IMR-90 (cell line): ENCODE measurements around the gene NELL1.

Experiments
- CTCF ChIP-seq: conservative IDR thresholded peaks from 2 replicates; pipeline ENCODE4 v1.5.1; 2012; ENCODE audit warnings: mild to moderate bottlenecking, low read depth, low read length, improper control_type of control experiment
- POLR2A ChIP-seq: IDR thresholded peaks from 2 replicates; pipeline ENCODE4 v1.6.1; 2012; ENCODE audit warnings: mild to moderate bottlenecking, low read depth, low read length

GRCh38 chr11:21369947-21370346 is 700.6 kb downstream of the NELL1 start:
- TF ChIP-seq POLR2A (no peak), CTCF (no peak)
